ENCODE results near the gene FOXE1.

FOXE1 gene

GRCh38 chr9:97848480-97849237 is 4.4 kb upstream of the FOXE1 start:
- no peak for DNase-seq

- DNase-seq: no peak
Observed at GRCh38 chr9:97849980-97850379, 3.0 kb upstream of the FOXE1 start.

- DNase-seq: no peak
Observed at GRCh38 chr9:97850746-97851445, 2.1 kb upstream of the FOXE1 start.

- no peak for DNase-seq
Observed at GRCh38 chr9:97851446-97851883, 1.6 kb upstream of the FOXE1 start.

- DNase-seq: no peak
Observed at GRCh38 chr9:97852001-97852398, 1.0 kb upstream of the FOXE1 start.

GRCh38 chr9:97852399-97853055 is 499 bp upstream of the FOXE1 start:
- DNase-seq: no peak

GRCh38 chr9:97853844-97854695 is 1.0 kb downstream of the FOXE1 start:
- no peak for DNase-seq

GRCh38 chr9:97854696-97855485 is 1.9 kb downstream of the FOXE1 start:
- no peak for DNase-seq

GRCh38 chr9:97855486-97855875 is 2.5 kb downstream of the FOXE1 start:
- no peak for DNase-seq

- DNase-seq: no peak
Observed at GRCh38 chr9:97855899-97856298, 2.9 kb downstream of the FOXE1 start.

- no peak for DNase-seq
Observed at GRCh38 chr9:97856857-97857605, 4.0 kb downstream of the FOXE1 start.

GRCh38 chr9:97857606-97858392 is 4.8 kb downstream of the FOXE1 start:
- no peak for DNase-seq

GRCh38 chr9:97858393-97858713 is 5.3 kb downstream of the FOXE1 start:
- no peak for DNase-seq

GRCh38 chr9:97858826-97859225 is 5.8 kb downstream of the FOXE1 start:
- DNase-seq: no peak

- no peak for DNase-seq
Observed at GRCh38 chr9:97859346-97859745, 6.3 kb downstream of the FOXE1 start.

- DNase-seq: no peak
Observed at GRCh38 chr9:97860451-97861147, 7.6 kb downstream of the FOXE1 start.

- DNase-seq: no peak
Observed at GRCh38 chr9:97861148-97861475, 8.1 kb downstream of the FOXE1 start.

- no peak for DNase-seq
Observed at GRCh38 chr9:97863314-97863713, 10.3 kb downstream of the FOXE1 start.

GRCh38 chr9:97864396-97864795 is 11.4 kb downstream of the FOXE1 start:
- DNase-seq: peak; percentile 38

- no peak for DNase-seq
Observed at GRCh38 chr9:97866300-97866699, 13.3 kb downstream of the FOXE1 start.
